ENCODE results near the gene WNT3.
"Not testable (repeated sequence)": the region's sequence is repeated elsewhere in the genome, so short reads cannot be mapped to it uniquely, and the experiment has no call there.

The WNT3 gene

GRCh38 chr17:46763416-46763815 lies 55.1 kb downstream of the WNT3 start:
- DNase-seq, result peak; percentile 1

GRCh38 chr17:46759141-46759540 lies 59.4 kb downstream of the WNT3 start:
- DNase-seq, result no peak

- DNase-seq, result no peak
Observed at GRCh38 chr17:46758614-46759013, 59.9 kb downstream of the WNT3 start.

DNA sequence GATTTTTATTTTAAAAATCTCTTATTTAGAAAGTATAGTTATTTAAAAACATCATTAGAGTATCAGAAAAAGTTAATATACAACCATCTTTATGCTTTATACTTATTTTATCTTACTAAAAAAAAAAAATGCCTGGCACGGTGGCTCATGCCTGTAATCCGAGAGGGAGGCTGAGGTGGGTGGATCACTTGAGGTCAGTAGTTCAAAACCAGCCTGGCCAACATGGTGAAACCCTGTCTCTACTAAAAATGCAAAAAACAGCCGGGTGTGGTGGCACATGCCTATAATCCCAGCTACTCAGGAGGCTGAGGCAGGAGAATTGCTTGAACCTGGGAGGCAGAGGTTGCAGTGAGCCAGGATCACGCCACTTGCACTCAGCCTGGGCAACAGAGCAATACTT lies 60.9 kb downstream of the WNT3 start:
- DNase-seq, result not testable (repeated sequence)

- no peak for DNase-seq
Observed at GRCh38 chr17:46756861-46757260, 61.6 kb downstream of the WNT3 start.

GRCh38 chr17:46756081-46756735 lies 62.3 kb downstream of the WNT3 start:
- no peak for DNase-seq

DNA sequence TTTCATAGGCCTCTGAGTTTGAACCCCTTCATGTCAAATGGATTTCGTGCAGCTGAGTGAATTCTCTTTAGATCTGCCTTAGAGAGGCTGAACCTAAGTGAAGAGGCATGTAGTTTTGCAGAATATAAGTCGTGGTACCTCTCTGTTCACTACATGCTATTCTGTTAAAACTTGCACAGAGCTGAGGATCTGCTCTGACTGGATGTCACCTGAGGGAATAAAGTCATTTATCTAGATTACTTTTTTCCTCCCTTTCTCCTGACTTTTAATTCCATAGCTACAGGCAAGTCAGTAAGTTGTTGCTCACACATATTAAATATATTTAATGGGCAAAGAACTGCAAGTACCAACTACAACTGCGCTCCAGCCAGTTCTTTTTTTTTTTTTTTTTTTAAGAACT lies 64.7 kb downstream of the WNT3 start:
- no peak for DNase-seq

DNA sequence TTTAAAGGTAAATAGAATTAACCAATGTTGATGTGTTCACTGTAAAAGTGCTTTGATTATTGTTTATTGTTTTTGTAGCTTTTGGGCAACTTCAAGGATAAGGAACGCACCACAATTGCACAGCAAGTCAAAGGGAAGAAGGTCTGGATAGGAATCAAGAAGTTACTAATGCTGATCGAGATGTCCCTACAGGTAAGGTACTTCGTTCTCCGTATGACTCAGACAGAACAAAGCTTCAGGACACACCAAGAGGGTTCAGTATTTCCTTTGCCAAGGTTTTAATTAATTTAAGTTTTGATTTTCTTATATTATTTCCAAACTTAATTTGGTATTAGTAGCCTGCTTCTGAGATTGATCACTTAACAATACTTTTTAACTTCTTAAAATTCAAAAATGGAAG lies 67.1 kb downstream of the WNT3 start:
- no peak for DNase-seq

DNA sequence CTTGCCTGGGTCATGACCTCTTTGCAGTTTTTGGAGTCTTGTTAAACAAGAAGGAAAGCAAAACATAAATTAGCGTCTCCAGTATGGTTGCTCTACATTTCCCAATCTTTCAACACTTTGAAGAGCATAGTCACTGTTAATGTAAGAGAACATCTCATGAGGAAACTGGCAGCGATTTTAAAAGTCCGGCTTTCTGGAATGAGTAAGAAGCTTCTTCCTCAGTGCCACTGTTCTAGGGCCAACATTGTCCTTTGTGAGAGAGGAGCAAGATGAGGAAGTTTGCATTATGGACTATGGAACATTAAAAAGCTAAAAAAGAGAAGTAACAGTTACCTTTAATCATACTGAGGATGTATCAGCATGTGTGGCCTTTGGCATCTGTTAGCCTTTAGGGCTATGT lies 73.1 kb downstream of the WNT3 start:
- no peak for DNase-seq

GRCh38 chr17:46744441-46744840 lies 74.1 kb downstream of the WNT3 start:
- no peak for DNase-seq

GRCh38 chr17:46742565-46743270 lies 75.8 kb downstream of the WNT3 start:
- DNase-seq, result no peak

- DNase-seq, result no peak
Observed at GRCh38 chr17:46741122-46741730, 77.3 kb downstream of the WNT3 start.

- DNase-seq, result no peak
Observed at GRCh38 chr17:46739982-46740381, 78.5 kb downstream of the WNT3 start.

DNA sequence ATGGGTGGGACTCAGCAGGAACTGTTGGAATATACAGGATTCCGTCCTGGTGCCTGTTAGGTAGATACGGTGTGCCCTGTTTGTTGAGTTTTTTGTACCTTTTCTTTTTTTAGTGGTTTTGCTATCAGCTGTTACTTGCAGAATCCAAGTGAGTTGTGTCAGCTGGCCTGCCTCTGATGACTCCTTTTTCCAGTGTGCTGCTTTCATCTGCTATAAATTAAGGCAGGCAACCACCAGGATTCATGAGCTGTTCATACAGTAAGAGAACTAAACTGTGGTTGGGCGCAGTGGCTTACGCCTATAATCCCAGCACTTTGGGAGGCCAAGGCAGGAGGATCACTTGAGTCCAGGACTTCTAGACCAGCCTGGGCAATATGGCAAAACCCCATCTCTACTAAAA lies 79.9 kb downstream of the WNT3 start:
- no peak for DNase-seq

DNA sequence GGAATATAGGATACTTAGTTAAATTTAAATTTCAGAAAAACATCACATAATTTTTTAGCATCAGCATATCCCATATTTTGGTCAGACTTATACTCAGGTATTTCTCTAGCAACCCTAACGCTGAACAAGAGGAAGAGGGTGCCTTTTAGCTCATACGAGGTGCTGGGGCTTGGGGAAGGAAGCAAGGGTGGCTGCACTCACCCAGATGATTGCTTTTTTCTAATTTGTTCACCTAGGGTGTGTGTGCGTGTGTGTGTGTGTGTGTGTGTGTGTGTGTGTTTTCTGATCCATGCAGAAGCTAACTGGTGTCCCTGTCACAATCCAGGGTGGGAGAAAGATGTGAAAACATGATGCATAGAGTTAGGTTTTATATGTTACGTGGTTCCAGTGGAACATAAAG lies 81.2 kb downstream of the WNT3 start:
- no peak for DNase-seq

DNA sequence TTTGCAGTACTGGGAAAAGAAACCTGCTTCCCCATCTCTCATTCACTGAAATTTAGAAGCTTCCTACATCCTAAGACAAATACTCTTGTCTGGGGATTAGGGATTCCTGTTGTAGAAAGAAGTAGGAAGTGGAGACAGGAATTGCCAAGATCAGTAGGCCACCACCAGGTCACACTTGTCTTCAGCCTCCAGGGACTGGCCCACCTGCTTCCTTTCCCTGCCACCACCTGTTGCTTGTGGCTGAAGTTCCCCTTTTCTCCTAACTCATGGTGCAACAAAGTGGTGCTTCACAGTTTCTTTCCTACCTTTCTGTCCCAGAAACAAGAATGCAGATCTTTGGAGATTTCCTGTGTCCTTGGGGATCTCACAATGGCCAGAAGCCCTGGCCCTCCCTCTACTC lies 82.4 kb downstream of the WNT3 start:
- DNase-seq, result no peak

DNA sequence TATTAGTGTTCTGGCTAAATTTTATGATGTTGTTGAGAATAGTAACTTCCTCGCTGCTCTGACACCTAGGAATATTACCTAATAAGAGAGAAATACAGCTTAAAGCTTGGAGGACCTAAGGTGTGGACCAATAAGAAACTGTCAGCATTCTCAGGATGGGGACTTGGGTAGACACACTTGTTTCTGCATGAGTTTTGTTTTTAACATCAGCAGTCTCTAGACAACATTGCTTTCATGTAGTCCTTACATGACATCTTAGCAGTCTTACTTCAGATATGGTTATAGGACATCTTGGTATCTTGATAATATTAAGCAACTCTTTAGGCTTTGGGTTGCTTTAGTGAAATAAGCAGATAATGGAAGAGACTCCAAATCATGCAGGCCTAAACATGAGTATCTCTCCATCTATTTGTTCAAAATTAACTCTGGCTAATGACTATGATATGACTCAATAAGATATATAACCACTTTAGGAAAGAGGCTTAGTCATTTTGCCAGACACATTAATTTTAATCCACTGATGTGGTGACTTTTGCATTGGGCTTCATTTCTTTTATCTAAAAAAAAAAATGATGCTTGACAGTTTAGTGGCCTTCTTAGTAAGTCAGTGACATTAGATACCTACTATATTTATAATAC lies 84.5 kb downstream of the WNT3 start:
- no peak for DNase-seq

- DNase-seq, result no peak
Observed at GRCh38 chr17:46732754-46733398, 85.6 kb downstream of the WNT3 start.

DNA sequence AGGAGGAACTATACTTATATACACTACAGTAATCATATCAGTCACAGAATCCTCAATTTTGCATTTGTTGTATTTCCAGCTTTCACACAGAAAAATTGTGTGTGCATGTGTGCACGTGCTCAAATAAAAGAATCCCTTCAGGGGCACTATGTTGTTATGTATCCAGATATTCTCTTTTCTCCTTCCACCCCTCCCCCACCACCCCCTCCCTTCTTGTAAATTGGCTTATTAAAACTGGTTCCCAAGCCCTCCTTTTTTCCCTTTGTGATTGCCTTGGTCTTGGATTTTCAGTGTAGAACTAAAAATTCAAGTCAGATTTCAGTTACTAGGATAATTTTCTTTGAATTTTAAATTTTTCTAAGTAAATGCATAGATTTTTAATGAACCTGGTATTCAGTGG lies 86.3 kb downstream of the WNT3 start:
- DNase-seq, result no peak

GRCh38 chr17:46730679-46731078 lies 87.8 kb downstream of the WNT3 start:
- no peak for DNase-seq

GRCh38 chr17:46730026-46730425 lies 88.5 kb downstream of the WNT3 start:
- no peak for DNase-seq

DNA sequence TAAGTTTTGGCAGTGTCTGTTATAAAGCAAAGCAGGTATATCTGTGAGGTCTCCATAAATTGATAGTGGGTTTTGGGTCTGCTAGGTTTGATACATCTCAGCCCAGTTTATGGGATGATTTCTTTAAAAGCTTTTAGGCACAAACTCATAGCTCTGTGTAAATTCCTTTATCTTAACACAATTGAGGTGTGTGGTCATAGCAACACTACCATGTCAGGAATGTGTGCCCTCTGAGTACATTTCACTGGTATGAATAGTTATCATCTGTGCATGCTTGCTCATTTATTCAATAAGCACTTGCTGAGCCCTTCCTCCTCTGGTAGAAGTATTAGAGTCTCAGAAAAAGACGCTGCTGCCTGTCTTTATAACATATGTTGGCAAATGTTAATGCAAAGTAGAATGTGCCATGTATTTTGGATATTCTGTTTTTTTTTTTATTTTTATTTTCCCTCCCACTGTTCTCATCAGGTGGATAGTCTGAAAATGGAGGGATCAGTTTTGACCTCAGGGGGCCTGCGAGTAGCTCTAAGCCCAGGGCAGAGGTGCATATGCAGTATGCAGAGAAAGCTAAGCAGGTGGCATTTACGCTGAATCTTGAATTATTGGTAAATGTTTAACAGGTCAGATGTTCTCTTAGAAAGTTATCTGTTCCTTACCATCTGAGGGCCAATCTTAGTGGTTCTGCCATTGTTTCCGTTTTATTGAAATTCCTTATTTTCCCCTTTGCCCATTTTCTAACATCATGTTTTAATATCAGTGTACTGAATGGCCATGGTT lies 90.7 kb downstream of the WNT3 start:
- DNase-seq, result no peak

GRCh38 chr17:46726206-46726605 lies 92.3 kb downstream of the WNT3 start:
- no peak for DNase-seq

Measured in stimulated activated CD8-positive, alpha-beta memory T cell treated with anti-CD3 and anti-CD28 coated beads, Interleukin-4, amount 100 ng/mL, for 48 hours (primary cell).